Mucosa of rectum (tissue), 2 donors: ENCODE measurements around the gene KRTAP9-6.
A peak's percentile ranks its signal among the peaks of the same experiment; 100 is the strongest.

ENCODE experiments used
- H3K27ac ChIP-seq, 2 donors: one replicate each; pipeline ENCODE4 v1.7.0; 2013; ENCODE audit warnings: inconsistent platforms in 2 of 2, low read depth in 2 of 2, low read length in 2 of 2
- H3K27me3 ChIP-seq, 2 donors: one replicate each; pipeline ENCODE4 v1.7.0; 2013; ENCODE audit warnings: low read length in 2 of 2; ENCODE audit not compliant: control insufficient read depth in 2 of 2, insufficient read depth in 2 of 2
- H3K36me3 ChIP-seq, 2 donors: one replicate each; pipeline ENCODE4 v1.7.0; 2013; ENCODE audit warnings: low read length in 2 of 2; ENCODE audit not compliant: control insufficient read depth in 2 of 2, insufficient read depth in 2 of 2
- H3K4me1 ChIP-seq, 2 donors: one replicate each; pipeline ENCODE4 v1.7.0; 2013; ENCODE audit warnings: low read length in 2 of 2, mild to moderate bottlenecking in 1 of 2; ENCODE audit not compliant: control insufficient read depth in 2 of 2, insufficient read depth in 2 of 2
- H3K4me3 ChIP-seq, 2 donors: one replicate each; pipeline ENCODE4 v1.7.0; 2013; ENCODE audit warnings: low read length in 2 of 2
- H3K9ac ChIP-seq, 2 donors: one replicate each; pipeline ENCODE4 v1.7.0; 2013; ENCODE audit warnings: low read length in 2 of 2, low read depth in 1 of 2, mild to moderate bottlenecking in 1 of 2
- H3K9me3 ChIP-seq, 2 donors: one replicate each; pipeline ENCODE4 v1.7.0; 2013; ENCODE audit warnings: low read length in 2 of 2; ENCODE audit not compliant: control insufficient read depth in 2 of 2
- donor health status: healthy.
- donor health status: Normal muscosa, but diverticular disease.

The KRTAP9-6 gene

GRCh38 chr17:41301204-41301790 is 36.1 kb downstream of the KRTAP9-6 start:
- H3K36me3 ChIP-seq = no peaks in the 10 kb centered on the region
- no peaks in the 10 kb centered on the region for H3K9me3 ChIP-seq
- H3K4me3 ChIP-seq = no peak overlapping the region
- no peak overlapping the region for H3K27ac ChIP-seq
- H3K9ac ChIP-seq = no peak overlapping the region
- H3K27me3 ChIP-seq = no peaks in the 10 kb centered on the region
- H3K4me1 ChIP-seq = no peaks in the 10 kb centered on the region

GRCh38 chr17:41301916-41302901 is 37.0 kb downstream of the KRTAP9-6 start, which contains the start of gene KRTAP29-1:
Gene KRTAP29-1 (minus strand): TSS chr17:41302851. CDS start chr17:41302851, 0 bp downstream.
- Histone ChIP-seq H3K9ac (no peak within 1 kb of the TSS), H3K27me3 (no peaks in the 10 kb centered on the region), H3K9me3 (no peaks in the 10 kb centered on the region), H3K4me1 (no peaks in the 10 kb centered on the region), H3K36me3 (no peaks in the 10 kb centered on the region), H3K4me3 (no peak within 1 kb of the TSS), H3K27ac (no peak within 1 kb of the TSS)

DNA sequence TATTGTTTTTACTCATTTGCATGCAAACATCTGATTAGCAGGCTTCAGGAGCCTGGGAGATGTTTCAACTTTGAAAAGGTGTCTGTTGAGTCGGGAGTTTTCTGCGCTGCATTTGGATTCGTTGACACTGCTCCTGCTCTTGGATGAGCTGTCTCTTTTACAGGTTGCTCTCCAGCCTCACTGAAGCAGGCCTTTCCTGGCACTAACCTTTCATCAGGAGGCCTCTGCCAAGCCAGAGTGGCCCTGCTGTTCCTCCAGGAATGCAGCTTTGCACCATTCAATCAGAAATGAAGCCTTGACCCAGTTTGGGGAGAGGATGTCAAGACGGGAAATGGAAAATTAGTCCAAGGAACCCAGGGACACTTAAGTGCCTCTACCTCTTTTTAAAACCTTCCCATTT is 37.8 kb downstream of the KRTAP9-6 start:
- no peak overlapping the region for H3K27ac ChIP-seq
- H3K4me3 ChIP-seq = no peak overlapping the region

GRCh38 chr17:41304091-41304490 is 38.9 kb downstream of the KRTAP9-6 start:
- Histone ChIP-seq H3K36me3 (no peaks in the 10 kb centered on the region), H3K4me3 (no peak overlapping the region), H3K9me3 (no peaks in the 10 kb centered on the region), H3K27ac (no peak overlapping the region), H3K9ac (no peak overlapping the region), H3K27me3 (peaks cover 0 to 4% of the 10 kb centered on the region in 2 donors), H3K4me1 (peaks cover 0 to 8% of the 10 kb centered on the region in 2 donors)

More for the DNA sequence above, 37.8 kb downstream of the KRTAP9-6 start:
- H3K36me3 ChIP-seq = no peaks in the 10 kb centered on the region
- no peaks in the 10 kb centered on the region for H3K4me1 ChIP-seq
- peaks cover 0 to under 1% of the 10 kb centered on the region in 2 donors for H3K27me3 ChIP-seq
- no peaks in the 10 kb centered on the region for H3K9me3 ChIP-seq
- no peak overlapping the region for H3K9ac ChIP-seq

DNA sequence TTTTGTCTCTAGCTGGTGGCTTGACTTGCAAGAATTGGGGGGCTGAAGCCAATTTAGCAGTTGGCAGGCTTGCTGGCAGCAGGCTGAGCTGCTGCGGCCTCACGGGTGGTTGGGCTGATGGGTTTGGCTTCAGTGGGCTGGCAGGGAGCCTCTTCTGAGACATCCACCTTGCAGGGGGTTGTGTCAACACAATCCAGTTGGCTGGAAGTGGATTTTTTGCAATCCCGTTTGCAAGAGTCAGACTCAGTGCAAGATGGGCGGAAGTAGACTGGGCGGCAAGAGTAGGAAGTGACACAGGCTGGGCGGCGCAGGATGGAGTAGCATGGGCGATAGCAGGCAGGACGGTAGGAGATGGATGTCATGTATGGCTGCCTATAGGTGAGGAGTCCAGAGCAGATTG is 42.5 kb downstream of the KRTAP9-6 start:
- Histone ChIP-seq H3K4me1 (peaks cover 0 to 11% of the 10 kb centered on the region in 2 donors), H3K27me3 (peaks cover 2 to 8% of the 10 kb centered on the region in 2 donors), H3K9ac (no peak overlapping the region), H3K27ac (no peak overlapping the region), H3K36me3 (no peaks in the 10 kb centered on the region), H3K4me3 (no peak overlapping the region), H3K9me3 (no peaks in the 10 kb centered on the region)

GRCh38 chr17:41308251-41308917 is 43.2 kb downstream of the KRTAP9-6 start:
- peaks cover 0 to 11% of the 10 kb centered on the region in 2 donors for H3K4me1 ChIP-seq
- no peaks in the 10 kb centered on the region for H3K36me3 ChIP-seq
- H3K4me3 ChIP-seq = peak overlapping the region in 1 of 2 donors; percentile 35
- peak overlapping the region; percentile 13 to 69 for H3K27ac ChIP-seq
- H3K27me3 ChIP-seq = peaks cover 2 to 8% of the 10 kb centered on the region in 2 donors
- no peak overlapping the region for H3K9ac ChIP-seq
- no peaks in the 10 kb centered on the region for H3K9me3 ChIP-seq

GRCh38 chr17:41308918-41309359 is 43.8 kb downstream of the KRTAP9-6 start, which contains the start of gene KRTAP16-1:
Gene KRTAP16-1 (minus strand): TSS chr17:41309309. CDS start chr17:41309253, 56 bp downstream.
- H3K4me3 ChIP-seq = peak within 1 kb of the TSS in 1 of 2 donors; percentile 35
- H3K27ac ChIP-seq = peak within 1 kb of the TSS; percentile 13 to 69
- H3K36me3 ChIP-seq = no peaks in the 10 kb centered on the region
- peaks cover 2 to 9% of the 10 kb centered on the region in 2 donors for H3K27me3 ChIP-seq
- H3K4me1 ChIP-seq = peaks cover 0 to 11% of the 10 kb centered on the region in 2 donors
- no peaks in the 10 kb centered on the region for H3K9me3 ChIP-seq
- peak within 1 kb of the TSS in 1 of 2 donors; percentile 32 for H3K9ac ChIP-seq

DNA sequence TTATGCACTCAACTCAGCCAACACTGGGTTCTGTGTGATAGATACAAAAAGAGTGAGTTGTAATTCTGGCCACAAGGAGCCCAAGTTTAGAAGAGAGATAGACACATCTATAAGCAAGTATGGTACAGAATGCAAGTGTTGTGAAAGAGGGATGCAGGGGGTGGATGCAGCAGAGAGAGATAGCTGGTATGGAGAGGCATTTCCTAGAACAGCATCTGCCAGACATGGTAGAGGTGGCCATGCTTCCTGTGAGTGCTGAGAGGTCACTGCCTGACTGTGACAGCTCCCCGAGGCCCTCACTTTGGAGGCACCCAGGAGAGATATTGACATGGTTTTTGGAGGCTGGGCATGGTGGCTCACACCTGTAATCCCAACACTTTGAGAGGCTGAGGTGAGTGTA is 45.9 kb downstream of the KRTAP9-6 start:
- no peaks in the 10 kb centered on the region for H3K9me3 ChIP-seq
- peaks cover 0 to 11% of the 10 kb centered on the region in 2 donors for H3K4me1 ChIP-seq
- no peak overlapping the region for H3K4me3 ChIP-seq
- no peak overlapping the region for H3K27ac ChIP-seq
- no peaks in the 10 kb centered on the region for H3K36me3 ChIP-seq
- peaks cover 2 to 14% of the 10 kb centered on the region in 2 donors for H3K27me3 ChIP-seq
- no peak overlapping the region for H3K9ac ChIP-seq

DNA sequence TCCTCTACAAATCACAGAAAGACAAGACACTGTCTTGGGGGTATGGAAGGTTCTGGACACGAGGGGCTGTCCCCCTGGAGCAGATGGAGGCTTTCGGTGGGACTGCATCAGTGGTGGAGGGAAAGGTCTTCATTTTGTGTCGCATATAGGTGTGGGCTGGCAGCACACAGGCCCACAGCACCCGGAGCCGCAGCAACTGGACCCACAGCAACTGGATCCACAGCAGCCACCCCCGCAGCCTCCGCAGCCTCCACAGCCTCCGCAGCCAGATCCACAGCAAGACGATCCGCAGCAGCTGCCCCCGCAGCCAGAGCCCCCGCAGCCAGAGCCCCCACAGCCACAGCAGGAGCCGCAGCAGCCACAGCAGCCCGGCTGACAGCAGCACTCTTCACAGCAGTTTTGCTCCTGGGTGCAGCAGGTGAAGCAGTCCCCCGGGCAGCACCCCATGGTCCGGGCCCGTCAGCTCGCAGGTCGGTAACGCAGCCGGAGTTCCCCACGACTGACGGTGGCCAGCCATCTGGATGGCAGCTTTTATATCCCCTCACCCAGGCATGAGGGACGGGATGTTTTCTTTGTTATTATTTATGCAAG is 50.1 kb downstream of the KRTAP9-6 start, which contains the start of gene KRTAP17-1:
Gene KRTAP17-1, minus strand, starts transcription at position 507 of the 591 bp plus-strand sequence. Its CDS starts 60 bp downstream, at position 447.
- no peak within 1 kb of the TSS for H3K27ac ChIP-seq
- no peaks in the 10 kb centered on the region for H3K36me3 ChIP-seq
- peaks cover 2 to 6% of the 10 kb centered on the region in 2 donors for H3K27me3 ChIP-seq

More for the DNA sequence above, 50.1 kb downstream of the KRTAP9-6 start, which contains the start of gene KRTAP17-1:
- no peak within 1 kb of the TSS for H3K9ac ChIP-seq
- no peaks in the 10 kb centered on the region for H3K4me1 ChIP-seq
- no peak within 1 kb of the TSS for H3K4me3 ChIP-seq
- no peaks in the 10 kb centered on the region for H3K9me3 ChIP-seq
